ENCODE data around the gene GUCD1. TPM values are rescaled to one million over a fixed set of nuclear protein-coding genes. Genes with fewer than 3 reads are reported as not detected.
A peak's percentile ranks its signal among the peaks of the same experiment; 100 is the strongest.
"Not testable (repeated sequence)": the region's sequence is repeated elsewhere in the genome, so short reads cannot be mapped to it uniquely, and the experiment has no call there.

GUCD1 gene
- total RNA-seq, 1 experiment from 2014 or later: 87.4 TPM

GRCh38 chr22:24599514-24599913 lies 44.6 kb upstream of the GUCD1 start:
- Histone ChIP-seq H3K56ac (ENCODE audit: insufficient read length, low read depth, low read length) (no peak overlapping the region), H3K9me3 (ENCODE audit: control insufficient read depth, low read depth, low read length) (no peaks in the 10 kb centered on the region), H4K20me1 (ENCODE audit: control insufficient read depth, insufficient read depth, insufficient read length) (no peaks in the 10 kb centered on the region), H3K27me3 (ENCODE audit: insufficient read depth, low read length) (no peaks in the 10 kb centered on the region), H4K91ac (ENCODE audit: insufficient read length, low read depth, low read length) (no peak overlapping the region), H3K79me1 (ENCODE audit: insufficient read depth, low read depth, low read length, poor library complexity, severe bottlenecking) (no peaks in the 10 kb centered on the region), H3K4me2 (ENCODE audit: insufficient read depth, insufficient read length, low read length) (no peak overlapping the region), H3K14ac (ENCODE audit: insufficient read depth, low read length) (no peak overlapping the region), H3K9ac (ENCODE audit: extremely low read depth, insufficient read length, low read length) (no peak overlapping the region), H3T11ph (ENCODE audit: low read length) (no peak overlapping the region), H4K8ac (replicated peaks; ENCODE audit: insufficient read length, low read depth, low read length) (no peak overlapping the region), H2BK12ac (ENCODE audit: insufficient read length, low read depth, low read length) (no peak overlapping the region), H3K4me1 (ENCODE audit: insufficient read depth, low read length) (no peaks in the 10 kb centered on the region; the same call in 1 of the 2 replicates), H2BK120ac (ENCODE audit: low read depth, low read length, poor library complexity, severe bottlenecking) (no peak overlapping the region), H2BK20ac (ENCODE audit: low read depth, low read length, poor library complexity, severe bottlenecking) (no peak overlapping the region), H3K18ac (ENCODE audit: insufficient read length, low read depth, low read length) (no peak overlapping the region), H3K79me2 (ENCODE audit: insufficient read depth, low read length) (no peaks in the 10 kb centered on the region), H3K27ac (ENCODE audit: insufficient read length, low read depth, low read length) (no peak overlapping the region), H3K4ac (ENCODE audit: low read depth, low read length) (no peak overlapping the region), H3K23ac (ENCODE audit: insufficient read length, low read depth, low read length) (no peak overlapping the region), H3K23me2 (ENCODE audit: insufficient read length, low read depth, low read length, poor library complexity, severe bottlenecking) (no peaks in the 10 kb centered on the region), H2AK5ac (ENCODE audit: insufficient read length, low read length) (no peak overlapping the region), H2AFZ (ENCODE audit: low read length) (no peak overlapping the region), H2BK5ac (ENCODE audit: insufficient read length, low read length) (no peak overlapping the region), H2BK15ac (ENCODE audit: low read depth, low read length) (no peak overlapping the region), H4K5ac (ENCODE audit: insufficient read length, low read depth, low read length) (no peak overlapping the region)
- Mint-ChIP-seq H3K9me3 (no peaks in the 10 kb centered on the region), H3K4me3 (no peak overlapping the region), H3K36me3 (ENCODE audit: insufficient read depth in 1 of 3, low read depth in 3 of 3) (no peaks in the 10 kb centered on the region), H3K4me1 (peaks cover 29 to 43% of the 10 kb centered on the region in 2 experiments), H3K27me3 (ENCODE audit: low read depth) (no peaks in the 10 kb centered on the region), H3K27ac (peak overlapping the region in 1 of 3 experiments; percentile 88; a peak in 3 of 7 replicates)
- TF ChIP-seq, protein P1, sequence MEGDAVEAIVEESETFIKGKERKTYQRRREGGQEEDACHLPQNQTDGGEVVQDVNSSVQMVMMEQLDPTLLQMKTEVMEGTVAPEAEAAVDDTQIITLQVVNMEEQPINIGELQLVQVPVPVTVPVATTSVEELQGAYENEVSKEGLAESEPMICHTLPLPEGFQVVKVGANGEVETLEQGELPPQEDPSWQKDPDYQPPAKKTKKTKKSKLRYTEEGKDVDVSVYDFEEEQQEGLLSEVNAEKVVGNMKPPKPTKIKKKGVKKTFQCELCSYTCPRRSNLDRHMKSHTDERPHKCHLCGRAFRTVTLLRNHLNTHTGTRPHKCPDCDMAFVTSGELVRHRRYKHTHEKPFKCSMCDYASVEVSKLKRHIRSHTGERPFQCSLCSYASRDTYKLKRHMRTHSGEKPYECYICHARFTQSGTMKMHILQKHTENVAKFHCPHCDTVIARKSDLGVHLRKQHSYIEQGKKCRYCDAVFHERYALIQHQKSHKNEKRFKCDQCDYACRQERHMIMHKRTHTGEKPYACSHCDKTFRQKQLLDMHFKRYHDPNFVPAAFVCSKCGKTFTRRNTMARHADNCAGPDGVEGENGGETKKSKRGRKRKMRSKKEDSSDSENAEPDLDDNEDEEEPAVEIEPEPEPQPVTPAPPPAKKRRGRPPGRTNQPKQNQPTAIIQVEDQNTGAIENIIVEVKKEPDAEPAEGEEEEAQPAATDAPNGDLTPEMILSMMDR (conservative IDR thresholded peaks at IDR 0.05): 0 out of 3 replicates have a peak, but pooled peaks have one; percentile 21
- DNase-seq: peak; percentile 63
- no CpG with 5 or more reads among the region's 8 CpGs for WGBS (ENCODE audit: extremely low coverage, insufficient read length, low lambda C conversion rate)

DNA sequence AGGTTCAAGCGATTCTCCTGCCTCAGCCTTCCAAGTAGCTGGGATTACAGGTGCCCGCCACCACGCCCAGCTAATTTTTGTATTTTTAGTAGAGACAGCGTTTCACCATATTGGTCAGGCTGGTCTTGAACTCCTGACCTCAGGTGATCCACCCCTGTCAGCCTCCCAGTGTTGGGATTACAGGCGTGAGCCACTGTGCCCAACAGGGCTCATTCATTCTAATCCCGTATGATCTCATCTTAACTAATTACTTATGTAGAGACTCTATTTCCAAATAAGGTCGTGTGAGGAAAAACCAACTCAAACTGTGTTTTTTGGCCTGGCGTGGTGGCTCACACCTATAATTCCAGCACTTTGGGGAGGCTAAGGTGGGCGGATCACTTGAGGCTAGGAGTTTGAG lies 42.1 kb upstream of the GUCD1 start:
- H3K4ac ChIP-seq (ENCODE audit: low read depth, low read length); H3K9ac ChIP-seq (ENCODE audit: extremely low read depth, insufficient read length, low read length); H3K4me2 ChIP-seq (ENCODE audit: insufficient read depth, insufficient read length, low read length); H3K56ac ChIP-seq (ENCODE audit: insufficient read length, low read depth, low read length); H2BK20ac ChIP-seq (ENCODE audit: low read depth, low read length, poor library complexity, severe bottlenecking); DNase-seq; H3K27ac Mint-ChIP-seq; H2BK5ac ChIP-seq (ENCODE audit: insufficient read length, low read length); H3K27me3 ChIP-seq (ENCODE audit: insufficient read depth, low read length); H3K23me2 ChIP-seq (ENCODE audit: insufficient read length, low read depth, low read length, poor library complexity, severe bottlenecking); H3K18ac ChIP-seq (ENCODE audit: insufficient read length, low read depth, low read length); H2AK5ac ChIP-seq (ENCODE audit: insufficient read length, low read length); H4K20me1 ChIP-seq (ENCODE audit: control insufficient read depth, insufficient read depth, insufficient read length); H3K9me3 Mint-ChIP-seq; H3K4me3 Mint-ChIP-seq; H3K23ac ChIP-seq (ENCODE audit: insufficient read length, low read depth, low read length); H4K5ac ChIP-seq (ENCODE audit: insufficient read length, low read depth, low read length); H2BK12ac ChIP-seq (ENCODE audit: insufficient read length, low read depth, low read length); H3K36me3 Mint-ChIP-seq (ENCODE audit: insufficient read depth in 1 of 3, low read depth in 3 of 3); H3K79me2 ChIP-seq (ENCODE audit: insufficient read depth, low read length); H3K14ac ChIP-seq (ENCODE audit: insufficient read depth, low read length); H4K8ac ChIP-seq (replicated peaks; ENCODE audit: insufficient read length, low read depth, low read length); H3K27ac ChIP-seq (ENCODE audit: insufficient read length, low read depth, low read length); H2BK120ac ChIP-seq (ENCODE audit: low read depth, low read length, poor library complexity, severe bottlenecking); H4K91ac ChIP-seq (ENCODE audit: insufficient read length, low read depth, low read length); H3K79me1 ChIP-seq (ENCODE audit: insufficient read depth, low read depth, low read length, poor library complexity, severe bottlenecking); H3K27me3 Mint-ChIP-seq (ENCODE audit: low read depth); H3K4me1 ChIP-seq (ENCODE audit: insufficient read depth, low read length); H3T11ph ChIP-seq (ENCODE audit: low read length); H3K9me3 ChIP-seq (ENCODE audit: control insufficient read depth, low read depth, low read length); H2BK15ac ChIP-seq (ENCODE audit: low read depth, low read length); H2AFZ ChIP-seq (ENCODE audit: low read length): not testable (repeated sequence)
- no CpG with 5 or more reads among the region's 9 CpGs for WGBS (ENCODE audit: extremely low coverage, insufficient read length, low lambda C conversion rate)
- H3K4me1 Mint-ChIP-seq: peaks cover 14 to 37% of the 10 kb centered on the region in 2 experiments
